ENCODE measurements around the gene PPCDC. TPM values are rescaled to one million over a fixed set of nuclear protein-coding genes. Genes with fewer than 3 reads are reported as not detected.

The PPCDC gene
- polyA plus RNA-seq, 1 donor (not counting 4 experiments of a cell fraction or from before 2014, with no cell fraction given): 11.9 TPM

DNA sequence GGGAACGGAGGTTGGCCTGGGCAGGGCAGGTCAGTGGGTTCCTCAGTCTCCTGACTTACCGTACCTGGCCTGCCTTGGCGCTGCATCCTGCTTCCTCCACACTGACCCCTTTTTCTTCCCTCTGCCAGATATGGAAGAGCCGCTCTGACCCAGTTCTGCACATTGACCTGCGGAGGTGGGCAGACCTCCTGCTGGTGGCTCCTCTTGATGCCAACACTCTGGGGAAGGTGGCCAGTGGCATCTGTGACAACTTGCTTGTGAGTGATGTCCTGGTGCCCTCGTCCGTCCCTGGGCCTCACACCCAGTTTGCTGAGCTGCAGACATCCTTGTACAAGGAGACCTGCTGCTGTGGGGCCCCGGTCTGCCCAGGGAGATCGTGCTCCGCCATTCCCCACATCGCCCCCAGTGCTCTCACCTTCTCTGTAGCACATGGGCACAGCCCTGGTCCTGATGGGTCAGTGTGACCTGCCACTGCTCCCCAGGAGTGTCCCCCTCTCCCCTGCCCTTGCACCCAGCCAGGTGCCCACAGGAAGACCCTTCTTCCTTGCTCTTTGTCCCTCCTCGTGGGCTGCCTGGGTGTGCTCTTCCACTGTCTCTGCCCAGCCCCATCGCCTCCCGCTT is 21.0 kb downstream of the PPCDC start:
- Histone ChIP-seq H3K27ac (ENCODE audit: control insufficient read depth, insufficient read depth, low read length) (no peak overlapping the region), H3K79me2 (ENCODE audit: control insufficient read depth, insufficient read depth, low read length) (no peaks in the 10 kb centered on the region), H3K27me3 (ENCODE audit: control insufficient read depth, extremely low read depth, insufficient read depth, low read length) (no peaks in the 10 kb centered on the region), H3K9ac (ENCODE audit: control insufficient read depth, extremely low read depth, insufficient read depth, low read length) (no peak overlapping the region), H4K20me1 (ENCODE audit: control insufficient read depth, extremely low read depth, insufficient read depth, low read length) (no peaks in the 10 kb centered on the region), H3K36me3 (ENCODE audit: control insufficient read depth in 2 of 2, extremely low read depth in 1 of 2, insufficient read depth in 2 of 2, low read length in 2 of 2) (peaks cover 11 to 13% of the 10 kb centered on the region in 2 experiments), H2AFZ (ENCODE audit: control insufficient read depth, low read length) (no peak overlapping the region), H3K4me1 (ENCODE audit: control insufficient read depth, extremely low read depth, insufficient read depth, low read length) (no peaks in the 10 kb centered on the region), H3K9me1 (ENCODE audit: control insufficient read depth, extremely low read depth, insufficient read depth, low read length) (no peaks in the 10 kb centered on the region), H3K4me2 (ENCODE audit: control insufficient read depth, extremely low read depth, insufficient read depth, low read depth, low read length) (no peak overlapping the region), H3K4me3 (ENCODE audit: control insufficient read depth in 2 of 3, extremely low read depth in 1 of 3, insufficient read depth in 2 of 3, low read depth in 1 of 3, low read length in 3 of 3) (no peak overlapping the region), H3K9me3 (ENCODE audit: control insufficient read depth, low read depth, low read length) (no peaks in the 10 kb centered on the region)
- DNase-seq (ENCODE audit: low read depth, low spot score): no peak
- TF ChIP-seq, protein P1, sequence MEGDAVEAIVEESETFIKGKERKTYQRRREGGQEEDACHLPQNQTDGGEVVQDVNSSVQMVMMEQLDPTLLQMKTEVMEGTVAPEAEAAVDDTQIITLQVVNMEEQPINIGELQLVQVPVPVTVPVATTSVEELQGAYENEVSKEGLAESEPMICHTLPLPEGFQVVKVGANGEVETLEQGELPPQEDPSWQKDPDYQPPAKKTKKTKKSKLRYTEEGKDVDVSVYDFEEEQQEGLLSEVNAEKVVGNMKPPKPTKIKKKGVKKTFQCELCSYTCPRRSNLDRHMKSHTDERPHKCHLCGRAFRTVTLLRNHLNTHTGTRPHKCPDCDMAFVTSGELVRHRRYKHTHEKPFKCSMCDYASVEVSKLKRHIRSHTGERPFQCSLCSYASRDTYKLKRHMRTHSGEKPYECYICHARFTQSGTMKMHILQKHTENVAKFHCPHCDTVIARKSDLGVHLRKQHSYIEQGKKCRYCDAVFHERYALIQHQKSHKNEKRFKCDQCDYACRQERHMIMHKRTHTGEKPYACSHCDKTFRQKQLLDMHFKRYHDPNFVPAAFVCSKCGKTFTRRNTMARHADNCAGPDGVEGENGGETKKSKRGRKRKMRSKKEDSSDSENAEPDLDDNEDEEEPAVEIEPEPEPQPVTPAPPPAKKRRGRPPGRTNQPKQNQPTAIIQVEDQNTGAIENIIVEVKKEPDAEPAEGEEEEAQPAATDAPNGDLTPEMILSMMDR (optimal IDR thresholded peaks at IDR 0.05 in 1 of 3, IDR thresholded peaks at IDR 0.05 in 1 of 3, conservative IDR thresholded peaks at IDR 0.05 in 1 of 3; ENCODE audit: extremely low read depth in 1 of 3, insufficient read depth in 2 of 3, low read length in 3 of 3): no peak
- TF ChIP-seq EZH2 (IDR thresholded peaks at IDR 0.05; ENCODE audit: low read length): no peak
- dilution Hi-C loops (cut with MboI; ENCODE audit: extremely low pct_ligation_motif_present, low sequenced_read_pairs): no loop called here
- FAIRE-seq: no peak

DNA sequence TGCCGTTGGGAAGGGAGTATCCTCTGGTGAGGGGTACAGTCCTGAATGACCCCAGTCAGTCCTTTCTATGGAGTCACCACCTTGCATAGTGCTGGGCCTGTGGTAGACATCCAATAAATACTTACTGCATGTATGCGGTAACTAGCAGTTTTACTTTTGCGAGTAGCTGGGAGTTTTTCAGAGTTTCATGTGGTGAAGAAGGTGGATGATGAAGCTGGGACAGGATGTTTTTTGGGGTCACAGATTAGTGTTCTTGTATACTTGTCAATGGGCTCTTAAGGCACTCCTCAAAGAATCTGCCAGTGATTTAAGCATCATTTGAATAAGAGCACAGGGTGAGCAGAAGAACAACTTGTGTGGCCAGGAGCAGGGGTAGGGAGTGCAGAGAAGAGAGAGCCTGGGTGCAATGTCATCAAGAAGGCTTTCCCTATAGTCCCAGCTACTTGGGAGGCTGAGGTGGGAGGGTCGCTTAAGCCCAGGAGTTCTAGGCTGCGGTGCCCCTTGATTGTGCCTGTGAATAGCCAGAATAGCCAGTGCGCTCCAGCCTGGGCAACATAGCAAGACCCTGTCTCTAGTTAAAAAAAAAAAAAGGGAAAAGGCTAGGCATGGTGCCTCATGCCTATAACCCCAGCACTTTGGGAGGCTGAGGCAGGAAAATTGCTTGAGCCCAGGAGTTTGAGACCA is 22.1 kb downstream of the PPCDC start:
- Histone ChIP-seq H3K9me1 (ENCODE audit: control insufficient read depth, extremely low read depth, insufficient read depth, low read length) (no peaks in the 10 kb centered on the region), H4K20me1 (ENCODE audit: control insufficient read depth, extremely low read depth, insufficient read depth, low read length) (no peaks in the 10 kb centered on the region), H3K4me3 (ENCODE audit: control insufficient read depth in 2 of 3, extremely low read depth in 1 of 3, insufficient read depth in 2 of 3, low read depth in 1 of 3, low read length in 3 of 3) (no peak overlapping the region), H3K9me3 (ENCODE audit: control insufficient read depth, low read depth, low read length) (no peaks in the 10 kb centered on the region), H2AFZ (ENCODE audit: control insufficient read depth, low read length) (no peak overlapping the region), H3K27ac (ENCODE audit: control insufficient read depth, insufficient read depth, low read length) (no peak overlapping the region), H3K4me1 (ENCODE audit: control insufficient read depth, extremely low read depth, insufficient read depth, low read length) (no peaks in the 10 kb centered on the region), H3K9ac (ENCODE audit: control insufficient read depth, extremely low read depth, insufficient read depth, low read length) (no peak overlapping the region), H3K4me2 (ENCODE audit: control insufficient read depth, extremely low read depth, insufficient read depth, low read depth, low read length) (no peak overlapping the region), H3K27me3 (ENCODE audit: control insufficient read depth, extremely low read depth, insufficient read depth, low read length) (no peaks in the 10 kb centered on the region), H3K36me3 (ENCODE audit: control insufficient read depth in 2 of 2, extremely low read depth in 1 of 2, insufficient read depth in 2 of 2, low read length in 2 of 2) (peaks cover 11 to 17% of the 10 kb centered on the region in 2 experiments), H3K79me2 (ENCODE audit: control insufficient read depth, insufficient read depth, low read length) (no peaks in the 10 kb centered on the region)
- DNase-seq (ENCODE audit: low read depth, low spot score) (no peak), FAIRE-seq (no peak)
- TF ChIP-seq EZH2 (IDR thresholded peaks at IDR 0.05; ENCODE audit: low read length): no peak
- TF ChIP-seq, protein P1 (optimal IDR thresholded peaks at IDR 0.05 in 1 of 3, IDR thresholded peaks at IDR 0.05 in 1 of 3, conservative IDR thresholded peaks at IDR 0.05 in 1 of 3; ENCODE audit: extremely low read depth in 1 of 3, insufficient read depth in 2 of 3, low read length in 3 of 3): no peak
- dilution Hi-C loops (cut with MboI; ENCODE audit: extremely low pct_ligation_motif_present, low sequenced_read_pairs): no loop called here

All from keratinocyte (primary cell).